GM12878 (cell line): Measurements from ENCODE around the gene CFAP97D2. TPM values are rescaled to one million over a fixed set of nuclear protein-coding genes. Genes with fewer than 3 reads are reported as not detected.
"Not testable (repeated sequence)": the region's sequence is repeated elsewhere in the genome, so short reads cannot be mapped to it uniquely, and the experiment has no call there.

ENCODE experiments used
- ATAC-seq: fragments of 200-7000 bp; cut with Tn5 transposase; 3 replicates; pipeline ENCODE4 v1.9.1; 2020; ENCODE audit warnings: mild to moderate bottlenecking, moderate library complexity
- BruUV-seq: library from RNA; stranded (reverse); fragments of 400-500 nt; replicated peaks from 2 replicates; lab custom pipeline; 2021; lab: Mats Ljungman, UMichigan
- CTCF ChIA-PET: fragments of 300-600 bp; sonication (Branson Sonifier 250); formaldehyde crosslinking; extraction: SDS; loops from one replicate; lab custom pipeline; 2021; ENCODE audit warnings: inconsistent platforms; lab: Yijun Ruan, JAX
- POLR2A ChIA-PET: fragments of 350-600 bp; formaldehyde crosslinking; extraction: SDS; loops from one replicate; lab custom pipeline; 2021; ENCODE audit warnings: inconsistent platforms; lab: Charles Lee
- RAD21 ChIA-PET: fragments of 300-600 bp; sonication (Branson Sonifier 250); formaldehyde crosslinking; loops from one replicate; lab custom pipeline; 2023; ENCODE audit warnings: antibody characterized with exemption; ENCODE audit not compliant: unreplicated experiment; lab: Charles Lee
- SMC1A ChIA-PET: fragments of 300-600 bp; sonication (Branson Sonifier 250); formaldehyde crosslinking; loops from one replicate; lab custom pipeline; 2023; ENCODE audit not compliant: unreplicated experiment, uncharacterized antibody; lab: Charles Lee
- DNase-seq: peaks from one replicate; pipeline ENCODE4 v3.0.0-alpha.2; 2011; ENCODE audit warnings: low read depth, low spot score
- FAIRE-seq: peaks from 3 replicates; lab custom pipeline; 2011; peaks lifted over from hg19 to GRCh38; lab: Jason Lieb, UNC
- H2AFZ ChIP-seq: 2 replicates; pipeline ENCODE4 v1.6.0; 2011; ENCODE audit warnings: low read depth, low read length, control low read depth; ENCODE audit not compliant: control insufficient read depth
- H3K27ac ChIP-seq: 2 replicates; pipeline ENCODE4 v1.5.1; 2011; ENCODE audit warnings: control low read depth; ENCODE audit not compliant: control insufficient read depth, insufficient read depth
- H3K27me3 ChIP-seq, 2 experiments: replicated peaks in 1 of 2; 2 replicates each; pipeline versions ENCODE4 v1.6.0 to v1.6.1; 2011; ENCODE audit warnings: low read length in 1 of 2; ENCODE audit not compliant: control insufficient read depth in 2 of 2, insufficient read depth in 2 of 2
- H3K36me3 ChIP-seq, 2 experiments: 2 replicates each; pipeline ENCODE4 v1.5.1; 2011; ENCODE audit warnings: low read length in 1 of 2; ENCODE audit not compliant: control insufficient read depth in 2 of 2, insufficient read depth in 2 of 2
- H3K4me1 ChIP-seq: 2 replicates; pipeline ENCODE4 v1.6.1; 2011; ENCODE audit warnings: mild to moderate bottlenecking, low read length, moderate library complexity, mixed read lengths; ENCODE audit not compliant: control insufficient read depth, insufficient read depth
- H3K4me2 ChIP-seq: 2 replicates; pipeline ENCODE4 v1.6.0; 2011; ENCODE audit warnings: control low read depth; ENCODE audit not compliant: control insufficient read depth, insufficient read depth
- H3K4me3 ChIP-seq: fragments of 200-600 bp; sonication (generic); 2 replicates; pipeline ENCODE4 v1.5.1; 2016
- H3K79me2 ChIP-seq: 2 replicates; pipeline ENCODE4 v1.6.0; 2011; ENCODE audit warnings: low read length; ENCODE audit not compliant: control insufficient read depth, insufficient read depth
- H3K9ac ChIP-seq: 2 replicates; pipeline ENCODE4 v1.8.0; 2011; ENCODE audit warnings: low read length, control low read depth, mixed read lengths; ENCODE audit not compliant: control insufficient read depth, insufficient read depth
- H3K9me3 ChIP-seq: replicated peaks from 3 replicates; pipeline ENCODE4 v1.5.1; 2011; ENCODE audit warnings: mild to moderate bottlenecking, low read length; ENCODE audit not compliant: control insufficient read depth, insufficient read depth
- H4K20me1 ChIP-seq: 2 replicates; pipeline ENCODE4 v1.6.0; 2011; ENCODE audit not compliant: control insufficient read depth, insufficient read depth
- ASH2L ChIP-seq: fragments of 300-600, 200-600 bp; sonication (generic); IDR thresholded peaks from 2 replicates; pipeline ENCODE4 v1.6.1; 2017; ENCODE audit warnings: low read depth, mild to moderate bottlenecking, borderline replicate concordance
- CBX5 ChIP-seq: sonication (generic); IDR thresholded peaks from 2 replicates; pipeline ENCODE4 v1.6.1; 2016; ENCODE audit warnings: low read depth, moderate library complexity, mild to moderate bottlenecking, inconsistent platforms
- CHD4 ChIP-seq: fragments of 200-600 bp; sonication (generic); IDR thresholded peaks from 2 replicates; pipeline ENCODE4 v1.6.1; 2016; ENCODE audit warnings: mild to moderate bottlenecking
- DPF2 ChIP-seq: fragments of 450-650 bp; IDR thresholded peaks from 2 replicates; pipeline ENCODE4 v1.6.1; 2017; ENCODE audit warnings: mild to moderate bottlenecking
- ESRRA ChIP-seq: IDR thresholded peaks from 2 replicates; pipeline ENCODE4 v1.6.1; 2012; ENCODE audit warnings: mild to moderate bottlenecking, low read length, improper control_type of control experiment
- MEF2A ChIP-seq: IDR thresholded peaks from 2 replicates; pipeline ENCODE4 v1.6.1; 2011; ENCODE audit warnings: low read depth, mild to moderate bottlenecking, low read length, moderate library complexity; ENCODE audit not compliant: insufficient read depth
- POLR2AphosphoS2 ChIP-seq: IDR thresholded peaks from 2 replicates; pipeline ENCODE4 v1.6.1; 2011; ENCODE audit warnings: low read depth, mild to moderate bottlenecking, low read length, improper control_type of control experiment, moderate library complexity
- RBBP5 ChIP-seq: fragments of 200-600 bp; sonication (generic); conservative IDR thresholded peaks from 2 replicates; pipeline ENCODE4 v1.6.1; 2016
- YBX1 ChIP-seq: fragments of 450-650 bp; IDR thresholded peaks from 2 replicates; pipeline ENCODE4 v1.6.1; 2016; ENCODE audit warnings: antibody characterized with exemption
- YY1 ChIP-seq: IDR thresholded peaks from 2 replicates; pipeline ENCODE4 v1.6.1; 2011; ENCODE audit warnings: low read depth, mild to moderate bottlenecking, low read length
- ZBTB33 ChIP-seq: fragments of 450-650 bp; IDR thresholded peaks from 2 replicates; pipeline ENCODE4 v1.6.1; 2017; ENCODE audit warnings: mild to moderate bottlenecking
- ZNF24 ChIP-seq: fragments of 450-650 bp; IDR thresholded peaks from 2 replicates; pipeline ENCODE4 v1.6.1; 2017; ENCODE audit warnings: antibody characterized with exemption, mild to moderate bottlenecking
- ZZZ3 ChIP-seq: IDR thresholded peaks from 2 replicates; pipeline ENCODE4 v1.6.1; 2011; ENCODE audit warnings: low read depth; ENCODE audit not compliant: control insufficient read depth, insufficient read length
- WGBS: methylation state at CpG from one replicate; pipeline ENCODE4 v1.1.6; 2016; ENCODE audit warnings: low lambda C conversion rate; ENCODE audit not compliant: insufficient replicate concordance, insufficient coverage; ENCODE audit errors: missing lambda C conversion rate; 5-methylcytosine and 5-hydroxymethylcytosine counted together
- in situ Hi-C: fragments of 300-500 bp; cut with MboI; formaldehyde crosslinking; loops from 9 replicates; pipeline ENCODE4 v1.14.3; 2018; ENCODE audit warnings: mixed read lengths
- intact Hi-C: fragments of 100-400 bp; cut with micrococcal nuclease; formaldehyde crosslinking; loops from one replicate; pipeline ENCODE4 v1.14.2; 2022; ENCODE audit not compliant: unreplicated experiment
- polyA plus RNA-seq, 11 experiments: library from polyadenylated mRNA; depleted of rRNA in 4 of 11; unstranded in 6 of 11; stranded (reverse) in 5 of 11; fragments of >200 nt; fragmentation: Nextera tagmentation in 4 of 11; fragmentation: Illumina TruSeq in 1 of 11; extraction: Ambion mirVana in 4 of 11; extraction: Trizol in 1 of 11; gene quantifications; 1 replicate in 1 of 11; 2 replicates in 10 of 11; pipeline versions ENCODE4 v1.2.1 to v1.2.3, GENCODE V29; 2011 to 2016; ENCODE audit warnings: inconsistent platforms in 2 of 11, missing spikeins in 2 of 11, low read depth in 1 of 11
- total RNA-seq, 4 experiments: library from RNA; depleted of rRNA in 3 of 4; stranded (reverse); fragments of >200 nt in 3 of 4; fragmentation: Illumina TruSeq in 1 of 4; extraction: Trizol in 1 of 4; gene quantifications; 2 replicates each; pipeline versions ENCODE4 v1.2.1 to v1.2.3, GENCODE V29; 2013 to 2021

The CFAP97D2 gene
- total and polyA plus RNA-seq, 10 of the 15 experiments (the other 5 are each of a cell fraction or from before 2014, with no cell fraction given), result not detected

DNA sequence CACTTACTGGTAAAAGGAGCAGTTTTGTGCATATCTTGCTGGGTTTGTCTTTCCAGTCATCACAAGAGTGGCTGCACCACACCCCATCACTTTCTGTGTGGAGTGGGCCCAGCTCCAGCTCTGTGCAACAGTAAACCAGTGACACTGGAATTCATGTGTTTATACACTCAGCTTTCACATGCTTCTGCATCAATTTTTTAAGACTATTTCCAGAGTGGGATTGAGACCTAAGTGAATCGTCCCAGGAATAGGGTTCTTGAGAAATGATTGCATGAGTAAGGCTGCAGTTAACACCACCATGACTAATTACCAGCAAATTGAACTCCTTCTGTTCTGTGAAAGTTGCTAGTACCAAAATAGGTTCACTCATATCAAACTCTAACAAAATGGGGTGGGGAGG lies 5.3 kb upstream of the CFAP97D2 start (continued):
- TF ChIP-seq ASH2L (no peak), RBBP5 (no peak), ZNF24 (no peak), ZBTB33 (no peak), CBX5 (no peak), POLR2AphosphoS2 (no peak), DPF2 (no peak), YBX1 (no peak)

- H3K36me3 ChIP-seq, result no peaks in the 10 kb centered on the region
- FAIRE-seq (no peak), ATAC-seq (no peak), DNase-seq (no peak)
- in situ Hi-C loops, result no loop called here
- peaks cover 14% of the 10 kb centered on the region; the same call in 2 of the 3 replicates for H3K9me3 ChIP-seq
- H3K4me1 ChIP-seq, result no peaks in the 10 kb centered on the region
- BruUV-seq, result no TSS peak
- SMC1A ChIA-PET, result no interaction called here
- H3K27me3 ChIP-seq, result no peaks in the 10 kb centered on the region
- H3K4me3 ChIP-seq, result no peak overlapping the region
- no peak overlapping the region for H3K4me2 ChIP-seq
- no peaks in the 10 kb centered on the region for H4K20me1 ChIP-seq
- TF ChIP-seq ZBTB33 (no peak), ZZZ3 (no peak), CHD4 (no peak), CBX5 (no peak), YY1 (no peak), MEF2A (no peak), ESRRA (no peak)
- RAD21 ChIA-PET, result no interaction called here
- no peak overlapping the region for H3K9ac ChIP-seq
- intact Hi-C loops, result no loop called here
- no peak overlapping the region for H3K27ac ChIP-seq
- no peak overlapping the region for H2AFZ ChIP-seq
- WGBS, result 19% methylated on average over 3 of the region's 3 CpGs
- H3K79me2 ChIP-seq, result no peaks in the 10 kb centered on the region
- CTCF ChIA-PET, result no interaction called here
- POLR2A ChIA-PET, result no interaction called here
Observed at GRCh38 chr13:114174529-114174961, 4.5 kb upstream of the CFAP97D2 start.

DNA sequence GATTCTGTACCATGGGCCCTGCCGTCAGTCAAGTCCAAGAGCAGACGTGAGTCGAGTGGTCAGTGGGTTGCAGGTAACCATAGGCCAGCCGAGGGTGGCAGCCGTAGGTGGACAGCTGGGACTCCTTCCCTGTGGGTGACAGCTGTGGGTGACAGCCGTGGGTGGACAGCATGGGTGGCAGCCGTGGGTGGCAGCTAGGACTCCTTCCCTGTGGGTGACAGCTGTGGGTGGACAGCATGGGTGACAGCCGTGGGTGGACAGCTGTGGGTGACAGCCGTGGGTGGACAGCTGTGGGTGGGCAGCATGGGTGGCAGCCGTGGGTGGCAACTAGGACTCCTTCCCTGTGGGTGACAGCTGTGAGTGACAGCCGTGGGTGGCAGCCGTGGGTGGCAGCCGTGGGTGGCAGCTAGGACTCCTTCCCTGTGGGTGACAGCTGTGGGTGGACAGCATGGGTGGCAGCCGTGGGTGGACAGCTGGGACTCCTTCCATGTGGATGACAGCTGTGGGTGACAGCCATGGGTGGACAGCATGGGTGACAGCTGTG lies 2.6 kb upstream of the CFAP97D2 start:
- H3K4me3 ChIP-seq, POLR2A ChIA-PET, H2AFZ ChIP-seq, H3K36me3 ChIP-seq, H3K4me2 ChIP-seq, FAIRE-seq, H3K9ac ChIP-seq, DNase-seq, H3K4me1 ChIP-seq, H3K27ac ChIP-seq, ATAC-seq, BruUV-seq, H4K20me1 ChIP-seq, in situ Hi-C loops, RAD21 ChIA-PET, H3K79me2 ChIP-seq, H3K27me3 ChIP-seq, SMC1A ChIA-PET, intact Hi-C loops: not testable (repeated sequence)
- H3K9me3 ChIP-seq, result peaks cover 14% of the 10 kb centered on the region; the same call in 2 of the 3 replicates
- WGBS, result 29% methylated on average over 13 of the region's 14 CpGs
- CTCF ChIA-PET, result interaction anchor here (0.5 to 0.6 kb wide), 2 partner anchors 213 to 1211 kb away, joined by 3 read pairs; no protein-coding TSS in a partner anchor
